Measurements from ENCODE around the gene LRRC75A.

LRRC75A gene

GRCh38 chr17:16427020-16427419 is 65.0 kb downstream of the LRRC75A start:
- TF ChIP-seq POLR2AphosphoS5 (IDR thresholded peaks at IDR 0.05; ENCODE audit: low read depth) (no peak), SPI1 (IDR thresholded peaks at IDR 0.05; ENCODE audit: borderline replicate concordance, low read depth) (no peak), GABPA (IDR thresholded peaks at IDR 0.05; ENCODE audit: low read depth) (no peak), REST (IDR thresholded peaks at IDR 0.05; ENCODE audit: insufficient replicate concordance, low read depth) (no peak), CTCF (IDR thresholded peaks at IDR 0.05; ENCODE audit: insufficient read depth, low read length) (no peak)
- H3K27ac ChIP-seq (replicated peaks), result no peak overlapping the region
- no peaks in the 10 kb centered on the region for H3K27me3 ChIP-seq (ENCODE audit: insufficient read depth, poor library complexity, severe bottlenecking)
- no peak overlapping the region for H3K4me3 ChIP-seq (replicated peaks; ENCODE audit: insufficient read depth, low read length)
- DNase-seq (ENCODE audit: low read depth in 1 of 2, low spot score in 1 of 2), result no peak

- H3K27me3 ChIP-seq (ENCODE audit: insufficient read depth, poor library complexity, severe bottlenecking), result no peaks in the 10 kb centered on the region
- TF ChIP-seq REST (IDR thresholded peaks at IDR 0.05; ENCODE audit: insufficient replicate concordance, low read depth) (no peak), POLR2AphosphoS5 (IDR thresholded peaks at IDR 0.05; ENCODE audit: low read depth) (no peak), CTCF (IDR thresholded peaks at IDR 0.05; ENCODE audit: insufficient read depth, low read length) (no peak), SPI1 (IDR thresholded peaks at IDR 0.05; ENCODE audit: borderline replicate concordance, low read depth) (no peak), GABPA (IDR thresholded peaks at IDR 0.05; ENCODE audit: low read depth) (no peak)
- no peak overlapping the region for H3K27ac ChIP-seq (replicated peaks)
- no peak for DNase-seq (ENCODE audit: low read depth in 1 of 2, low spot score in 1 of 2)
- no peak overlapping the region for H3K4me3 ChIP-seq (replicated peaks; ENCODE audit: insufficient read depth, low read length)
Measured at GRCh38 chr17:16425698-16426659, 66.0 kb downstream of the LRRC75A start.

- TF ChIP-seq POLR2AphosphoS5 (IDR thresholded peaks at IDR 0.05; ENCODE audit: low read depth) (no peak), REST (IDR thresholded peaks at IDR 0.05; ENCODE audit: insufficient replicate concordance, low read depth) (no peak), CTCF (IDR thresholded peaks at IDR 0.05; ENCODE audit: insufficient read depth, low read length) (no peak), SPI1 (IDR thresholded peaks at IDR 0.05; ENCODE audit: borderline replicate concordance, low read depth) (no peak), GABPA (IDR thresholded peaks at IDR 0.05; ENCODE audit: low read depth) (no peak)
- Histone ChIP-seq H3K27ac (replicated peaks) (no peak overlapping the region), H3K4me3 (replicated peaks; ENCODE audit: insufficient read depth, low read length) (no peak overlapping the region), H3K27me3 (ENCODE audit: insufficient read depth, poor library complexity, severe bottlenecking) (no peaks in the 10 kb centered on the region)
- no peak for DNase-seq (ENCODE audit: low read depth in 1 of 2, low spot score in 1 of 2)
Measured at GRCh38 chr17:16425202-16425601, 66.8 kb downstream of the LRRC75A start.
